Activated CD8-positive, alpha-beta memory T cell treated with anti-CD3 and anti-CD28 coated beads for 36 hours (primary cell): ENCODE data around the gene AQP3. TPM values are rescaled to one million over a fixed set of nuclear protein-coding genes. Genes with fewer than 3 reads are reported as not detected.
"Not testable (repeated sequence)": the region's sequence is repeated elsewhere in the genome, so short reads cannot be mapped to it uniquely, and the experiment has no call there.

Source experiments
- CTCF ChIA-PET: fragments of 350-600 bp; sonication (Branson Sonifier 250); formaldehyde crosslinking; loops from one replicate; lab custom pipeline; 2021; ENCODE audit warnings: antibody characterized with exemption; lab: Charles Lee
- POLR2A ChIA-PET: fragments of 350-600 bp; sonication (Branson Sonifier 250); formaldehyde crosslinking; loops from one replicate; lab custom pipeline; 2021; ENCODE audit warnings: antibody characterized with exemption; lab: Charles Lee
- total RNA-seq, 2 experiments: library from RNA; stranded (reverse); gene quantifications; one replicate each; pipeline ENCODE4 v1.2.3, GENCODE V29; 2021

AQP3 gene
- total RNA-seq, 2 experiments from 2014 or later, result 1.6 to 1.7 TPM

- POLR2A ChIA-PET, result no interaction called here
- CTCF ChIA-PET, result no interaction called here
These were observed 12.9 kb downstream of the AQP3 start for GRCh38 chr9:33434317-33435105.

- POLR2A ChIA-PET, result no interaction called here
- CTCF ChIA-PET, result interaction anchor here (1.2 to 1.7 kb wide), 2 partner anchors 19 to 83 kb away, joined by 4 read pairs; no protein-coding TSS in a partner anchor
These were observed 13.5 kb downstream of the AQP3 start for GRCh38 chr9:33433871-33434270.

GRCh38 chr9:33431420-33431819, 16.0 kb downstream of the AQP3 start:
- ChIA-PET CTCF (no interaction called here), POLR2A (no interaction called here)

- CTCF ChIA-PET, result no interaction called here
These were observed 16.5 kb downstream of the AQP3 start for GRCh38 chr9:33430942-33431341.

GRCh38 chr9:33429256-33429985, 18.0 kb downstream of the AQP3 start:
- ChIA-PET POLR2A (no interaction called here), CTCF (interaction anchor here (0.7 kb wide), 1 partner anchor 293 kb away, joined by 4 read pairs; no protein-coding TSS in a partner anchor)

More at GRCh38 chr9:33430942-33431341, 16.5 kb downstream of the AQP3 start:
- POLR2A ChIA-PET, result no interaction called here

GRCh38 chr9:33426843-33427293, 20.5 kb downstream of the AQP3 start:
- ChIA-PET POLR2A (no interaction called here), CTCF (no interaction called here)

GRCh38 chr9:33425128-33425533, 22.3 kb downstream of the AQP3 start:
- ChIA-PET CTCF (interaction anchor here (1.6 kb wide), 1 partner anchor 9 kb away, joined by 6 read pairs; no protein-coding TSS in a partner anchor), POLR2A (no interaction called here)

GRCh38 chr9:33424492-33424891, 22.9 kb downstream of the AQP3 start:
- CTCF ChIA-PET, result interaction anchor here (1.6 kb wide), 1 partner anchor 8 kb away, joined by 6 read pairs; no protein-coding TSS in a partner anchor
- POLR2A ChIA-PET, result not testable (repeated sequence)

- POLR2A ChIA-PET, CTCF ChIA-PET: not testable (repeated sequence)
These were observed 23.4 kb downstream of the AQP3 start for GRCh38 chr9:33424043-33424442.

GRCh38 chr9:33419708-33420303, 27.6 kb downstream of the AQP3 start:
- CTCF ChIA-PET, result interaction anchor here (1.0 to 1.2 kb wide), 2 partner anchors 32 to 33 kb away, joined by 3 read pairs; no protein-coding TSS in a partner anchor
- POLR2A ChIA-PET, result interaction anchor here (0.5 kb wide), 1 partner anchor 91 kb away, joined by 3 read pairs; no protein-coding TSS in a partner anchor

- CTCF ChIA-PET, result interaction anchor here (0.6 to 4.3 kb wide), 3 partner anchors 35 to 66 kb away, joined by 3 to 38 read pairs (median 22); no protein-coding TSS in a partner anchor
- POLR2A ChIA-PET, result no interaction called here
These were observed 29.3 kb downstream of the AQP3 start for GRCh38 chr9:33418090-33418489.

- ChIA-PET CTCF (interaction anchor here (0.6 to 4.3 kb wide), 6 partner anchors 8 to 130 kb away, joined by 3 to 38 read pairs (median 14); partner anchors contain the start of gene AQP3), POLR2A (no interaction called here)
These were observed 30.4 kb downstream of the AQP3 start for GRCh38 chr9:33416996-33417395.

- POLR2A ChIA-PET, result interaction anchor here (0.9 to 1.1 kb wide), 2 partner anchors 37 to 58 kb away, joined by 3 read pairs; partner anchors contain the start of gene NOL6
These were observed 31.8 kb downstream of the AQP3 start for GRCh38 chr9:33415501-33416038.

GRCh38 chr9:33414889-33415500, 32.4 kb downstream of the AQP3 start:
- ChIA-PET POLR2A (interaction anchor here (0.9 to 1.1 kb wide), 2 partner anchors 38 to 59 kb away, joined by 3 read pairs; partner anchors contain the start of gene NOL6), CTCF (interaction anchor here (0.7 to 4.3 kb wide), 20 partner anchors 11 to 371 kb away, joined by 3 to 38 read pairs (median 4); partner anchors contain the start of genes AQP3 and NOL6)

More at GRCh38 chr9:33415501-33416038, 31.8 kb downstream of the AQP3 start:
- CTCF ChIA-PET, result interaction anchor here (1.0 to 4.3 kb wide), 22 partner anchors 10 to 372 kb away, joined by 3 to 38 read pairs (median 4); partner anchors contain the start of genes AQP3 and NOL6

GRCh38 chr9:33414268-33414667, 33.1 kb downstream of the AQP3 start:
- POLR2A ChIA-PET, result no interaction called here
- CTCF ChIA-PET, result interaction anchor here (1.2 to 4.3 kb wide), 7 partner anchors 10 to 370 kb away, joined by 3 to 38 read pairs (median 16); partner anchors contain the start of gene AQP3

GRCh38 chr9:33408087-33408486, 39.3 kb downstream of the AQP3 start:
- ChIA-PET POLR2A (no interaction called here), CTCF (no interaction called here)

GRCh38 chr9:33407061-33407460, 40.3 kb downstream of the AQP3 start:
- ChIA-PET POLR2A (no interaction called here), CTCF (interaction anchor here (0.6 kb wide), 1 partner anchor 60 kb away, joined by 3 read pairs; no protein-coding TSS in a partner anchor)
